AG20443 (cell line): Measurements from ENCODE around the gene OR10V1.
"Not testable (repeated sequence)": the region's sequence is repeated elsewhere in the genome, so short reads cannot be mapped to it uniquely, and the experiment has no call there.

Experiments
- DNase-seq: peaks from one replicate; pipeline ENCODE4 v3.0.0; 2012; ENCODE audit warnings: low spot score, mixed read lengths

The OR10V1 gene

DNA sequence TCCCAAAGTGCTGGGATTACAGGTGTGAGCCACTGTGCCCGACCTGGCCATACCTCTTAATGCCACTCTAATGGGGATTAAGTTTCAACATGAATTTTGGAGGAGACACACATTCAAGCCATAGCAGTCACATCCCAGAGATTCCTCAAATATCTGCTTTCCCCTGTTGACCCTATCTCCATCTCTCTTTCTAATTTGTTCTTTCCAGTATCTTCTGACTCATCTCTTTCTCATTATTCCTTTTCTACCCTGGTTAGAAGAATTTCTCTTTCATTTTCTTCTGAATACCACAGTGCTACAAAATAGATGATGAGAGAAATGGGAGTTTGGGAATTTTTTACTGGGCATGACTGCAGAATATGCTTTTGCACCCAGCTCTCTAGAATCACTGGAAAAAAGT lies 5.1 kb downstream of the OR10V1 start:
- DNase-seq = no peak

DNA sequence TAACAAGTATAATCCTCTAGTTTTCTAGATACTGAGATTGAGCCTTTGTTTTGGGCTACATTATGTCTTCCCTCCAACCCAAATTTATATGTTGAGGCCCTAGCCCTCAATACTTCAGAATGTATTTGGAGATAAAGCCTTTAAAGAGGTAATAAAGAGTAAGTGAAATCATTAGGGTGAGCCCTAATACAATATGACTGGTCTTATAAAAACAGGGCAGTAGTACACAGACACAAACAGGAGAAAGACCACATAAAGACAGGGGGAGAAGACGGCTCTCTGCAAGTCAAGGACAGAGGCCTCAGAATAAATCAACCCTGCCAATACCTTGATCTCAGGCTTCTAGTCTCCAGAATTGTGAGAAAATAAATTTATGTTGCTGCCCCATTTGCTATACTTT lies 6.3 kb downstream of the OR10V1 start:
- DNase-seq = no peak

DNA sequence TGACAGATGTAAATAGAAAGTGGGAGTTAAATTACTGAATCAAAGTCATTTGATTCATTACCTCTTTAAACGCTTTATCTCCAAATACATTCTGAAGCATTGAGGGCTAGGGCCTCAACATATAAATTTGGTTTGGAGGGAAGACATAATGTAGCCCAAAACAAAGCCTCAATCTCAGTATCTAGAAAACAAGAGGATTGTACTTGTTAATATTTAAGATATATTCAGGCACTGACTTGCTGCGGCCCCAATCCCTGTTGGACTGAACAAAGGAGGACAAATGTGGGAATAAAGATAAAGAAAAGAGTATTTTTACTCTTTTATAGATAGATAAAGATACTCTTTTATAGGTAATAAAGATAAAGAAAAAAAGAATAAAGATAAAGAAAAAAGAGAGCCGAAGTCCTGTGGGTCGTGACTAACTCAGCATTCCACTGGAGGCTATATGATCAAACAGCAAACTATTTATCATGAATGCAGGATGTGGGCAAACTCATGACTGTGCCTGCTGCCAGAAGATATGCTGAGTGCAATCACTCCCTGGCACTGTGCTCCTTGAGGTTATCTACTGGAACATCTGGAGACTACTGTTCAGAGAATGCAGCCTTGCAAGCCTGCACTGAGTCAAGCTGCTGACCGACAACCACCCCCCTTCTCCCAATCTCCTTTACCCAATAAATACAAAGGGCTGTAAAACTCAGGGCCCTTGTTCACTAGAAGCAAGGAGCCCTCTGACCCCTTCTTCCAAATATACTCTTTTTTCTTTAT lies 6.9 kb downstream of the OR10V1 start:
- peak; percentile 18 for DNase-seq

DNA sequence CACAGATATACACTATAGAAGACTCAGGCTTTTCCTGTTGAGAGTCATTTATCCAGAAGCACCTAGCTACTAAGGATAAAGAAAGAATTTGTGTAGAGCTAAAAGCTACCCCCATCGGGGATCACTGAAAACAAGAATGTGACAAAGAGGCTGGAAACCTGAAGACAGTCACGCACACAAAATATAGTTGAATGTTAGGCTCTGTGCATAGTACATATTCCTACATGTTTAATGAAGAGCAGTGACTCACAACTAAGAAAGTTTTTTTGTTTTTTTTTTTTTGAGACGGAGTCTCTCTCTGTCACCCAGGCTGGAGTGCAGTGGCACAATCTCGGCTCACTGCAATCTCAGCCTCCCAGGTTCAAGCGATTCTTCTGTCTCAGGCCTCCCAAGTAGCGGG lies 8.4 kb downstream of the OR10V1 start:
- DNase-seq = no peak

DNA sequence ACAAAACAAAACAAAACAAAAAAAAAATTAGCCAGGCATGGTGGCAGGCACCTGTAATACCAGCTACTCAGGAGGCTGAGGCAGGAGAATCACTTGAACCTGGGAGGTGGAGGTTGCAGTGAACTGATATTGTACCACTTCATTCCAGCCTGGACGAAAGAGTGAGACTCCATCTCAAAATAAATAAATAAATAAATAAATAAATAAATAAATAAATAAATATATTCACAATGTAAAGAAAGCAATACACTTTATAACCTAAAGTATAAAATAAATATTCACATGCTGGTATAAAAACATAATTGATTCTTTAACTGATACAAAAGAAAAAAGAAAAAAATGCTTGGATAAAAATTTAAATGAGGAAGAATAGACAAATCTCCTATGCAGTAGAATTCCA lies 10.1 kb downstream of the OR10V1 start:
- not testable (repeated sequence) for DNase-seq

DNA sequence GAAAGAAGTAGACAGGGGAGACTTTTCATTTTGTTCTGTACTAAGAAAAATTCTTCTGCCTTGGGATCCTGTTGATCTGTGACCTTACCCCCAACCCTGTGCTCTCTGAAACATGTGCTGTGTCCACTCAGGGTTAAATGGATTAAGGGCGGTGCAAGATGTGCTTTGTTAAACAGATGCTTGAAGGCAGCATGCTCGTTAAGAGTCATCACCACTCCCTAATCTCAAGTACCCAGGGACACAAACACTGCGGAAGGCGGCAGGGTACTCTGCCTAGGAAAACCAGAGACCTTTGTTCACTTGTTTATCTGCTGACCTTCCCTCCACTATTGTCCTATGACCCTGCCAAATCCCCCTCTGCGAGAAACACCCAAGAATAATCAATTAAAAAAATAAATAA lies 13.5 kb downstream of the OR10V1 start:
- not testable (repeated sequence) for DNase-seq

DNA sequence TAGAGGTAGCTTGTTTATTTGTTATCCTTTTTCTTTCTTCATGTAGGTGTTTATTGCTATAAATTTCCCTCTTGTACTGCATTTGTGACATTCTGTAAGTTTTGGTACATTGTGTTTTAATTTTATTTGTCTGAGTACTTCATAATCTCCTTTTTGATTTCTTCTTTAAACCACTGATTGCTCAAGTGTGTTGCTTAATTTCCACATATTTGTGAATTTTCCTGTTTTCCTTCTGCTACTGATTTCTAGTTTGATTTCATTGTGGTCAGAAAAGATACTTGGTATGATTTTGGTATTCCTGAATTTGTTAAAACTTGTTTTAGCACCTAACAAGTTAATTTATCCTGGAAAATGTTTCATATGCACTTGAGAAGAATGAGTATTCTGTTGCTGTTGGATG lies 15.1 kb downstream of the OR10V1 start:
- no peak for DNase-seq

DNA sequence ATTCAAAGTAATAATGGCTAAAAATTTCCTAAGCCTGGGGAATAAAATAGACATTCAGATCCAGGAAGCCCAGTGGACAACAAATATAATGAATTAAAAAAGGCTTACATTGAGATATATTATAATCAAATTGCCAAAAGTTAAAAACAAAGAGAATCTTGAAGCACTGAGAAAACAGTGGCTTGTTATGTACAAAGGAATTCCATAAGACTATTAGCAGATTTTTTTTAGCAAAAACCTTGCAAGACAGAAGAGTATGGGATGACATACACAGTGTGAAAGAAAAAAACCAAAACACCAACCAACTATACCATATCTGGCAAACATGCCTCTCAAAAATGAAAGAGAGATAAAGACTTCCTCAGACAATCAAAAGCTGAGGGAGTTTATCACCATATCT lies 20.7 kb downstream of the OR10V1 start:
- DNase-seq = no peak

DNA sequence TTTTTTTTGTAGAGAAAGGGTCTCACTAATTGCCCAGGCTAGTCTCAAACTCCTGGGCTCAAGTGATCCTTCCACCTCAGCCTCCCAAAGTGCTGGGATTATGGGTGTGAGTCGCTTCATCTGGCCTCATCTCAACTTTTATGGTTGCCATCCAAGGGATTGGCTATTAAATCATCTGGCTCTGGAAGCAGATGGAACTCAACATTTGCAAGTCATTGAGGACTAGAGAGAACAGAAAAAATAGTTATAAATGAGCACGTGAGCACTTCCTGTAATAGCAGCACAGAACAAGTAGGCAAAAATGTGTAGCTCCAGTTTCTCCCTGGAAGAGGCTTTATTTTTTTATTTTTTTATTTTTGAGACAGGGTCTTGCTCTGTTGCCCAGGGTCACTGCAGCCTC lies 22.5 kb downstream of the OR10V1 start:
- DNase-seq = no peak

DNA sequence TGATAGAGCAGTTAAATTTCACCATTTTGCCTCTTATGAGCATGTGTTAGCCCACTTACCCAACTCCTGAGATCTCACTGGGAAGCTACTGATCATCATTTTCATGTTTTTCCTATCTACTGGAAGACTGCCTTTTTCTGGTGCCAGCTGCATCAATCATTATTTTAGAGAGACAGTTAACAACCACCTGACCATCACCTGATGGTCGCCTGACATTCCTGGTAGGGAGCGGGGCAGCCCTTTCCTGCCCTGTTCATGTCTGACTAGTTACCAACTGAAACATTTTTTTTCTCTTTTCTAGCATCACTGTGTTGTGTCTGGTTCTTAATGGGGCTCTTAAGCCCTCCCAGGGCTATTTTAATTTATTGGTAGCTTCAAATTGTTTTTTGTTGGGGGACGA lies 24.6 kb downstream of the OR10V1 start:
- no peak for DNase-seq

DNA sequence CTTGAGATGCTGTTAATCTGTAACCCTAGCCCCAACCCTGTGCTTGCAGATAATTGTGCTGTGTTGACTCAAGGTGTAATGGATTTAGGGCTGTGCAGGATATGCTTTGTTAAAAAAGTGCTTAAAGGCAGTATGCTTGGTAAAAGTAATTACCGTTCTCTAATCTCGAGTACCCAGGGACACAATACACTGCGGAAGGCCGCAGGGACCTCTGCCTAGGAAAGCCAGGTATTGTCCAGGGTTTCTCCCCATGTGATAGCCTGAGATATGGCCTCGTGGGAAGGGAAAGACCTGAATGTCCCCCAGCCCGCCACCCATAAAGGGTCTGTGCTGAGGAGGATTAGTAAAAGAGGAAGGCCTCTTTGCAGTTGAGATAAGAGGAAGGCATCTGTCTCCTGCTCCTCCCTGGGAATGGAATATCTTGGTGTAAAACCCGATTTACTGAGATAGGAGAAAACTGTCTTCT lies 32.4 kb downstream of the OR10V1 start:
- not testable (repeated sequence) for DNase-seq

DNA sequence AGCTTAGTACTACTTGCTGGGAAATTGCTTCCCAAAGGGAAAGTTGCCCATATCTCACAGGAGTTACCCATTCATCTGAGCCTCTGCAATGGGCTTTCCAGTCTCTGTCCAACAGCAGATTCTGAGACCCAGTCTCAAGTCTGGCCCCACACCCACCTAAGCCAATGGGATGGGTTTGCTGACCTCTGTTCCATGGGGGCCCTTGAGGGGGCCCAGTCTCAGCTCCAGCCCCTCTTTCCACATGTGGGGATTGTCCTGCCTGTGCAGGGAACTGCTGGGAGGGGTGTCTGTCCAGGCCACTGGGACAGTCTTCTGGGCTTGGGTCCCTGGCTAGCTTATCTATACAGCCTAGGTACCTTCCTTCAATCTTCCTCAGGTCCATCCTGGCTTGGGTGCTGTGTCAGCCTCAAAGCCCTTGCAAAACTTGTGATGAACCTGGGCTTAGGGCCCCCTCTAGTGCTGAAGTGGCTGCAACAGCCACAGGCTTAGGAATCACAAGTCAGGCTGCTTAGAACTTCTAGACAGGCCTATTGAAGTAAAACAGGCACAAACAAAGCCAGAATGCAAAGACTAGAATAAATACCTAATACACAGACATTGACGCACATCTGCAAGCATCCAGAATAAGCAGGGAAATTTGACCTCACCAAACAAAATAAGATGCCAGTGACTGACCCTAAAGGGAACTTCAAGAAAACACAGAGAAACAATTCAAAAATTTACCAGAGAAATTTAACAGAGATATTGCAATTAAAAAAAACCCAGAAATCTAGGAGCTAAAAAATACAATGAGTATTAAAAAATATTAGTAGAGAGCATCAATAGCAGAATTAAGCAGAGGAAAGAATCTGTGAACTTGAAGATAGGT lies 33.1 kb downstream of the OR10V1 start:
- peak; percentile 81 for DNase-seq

DNA sequence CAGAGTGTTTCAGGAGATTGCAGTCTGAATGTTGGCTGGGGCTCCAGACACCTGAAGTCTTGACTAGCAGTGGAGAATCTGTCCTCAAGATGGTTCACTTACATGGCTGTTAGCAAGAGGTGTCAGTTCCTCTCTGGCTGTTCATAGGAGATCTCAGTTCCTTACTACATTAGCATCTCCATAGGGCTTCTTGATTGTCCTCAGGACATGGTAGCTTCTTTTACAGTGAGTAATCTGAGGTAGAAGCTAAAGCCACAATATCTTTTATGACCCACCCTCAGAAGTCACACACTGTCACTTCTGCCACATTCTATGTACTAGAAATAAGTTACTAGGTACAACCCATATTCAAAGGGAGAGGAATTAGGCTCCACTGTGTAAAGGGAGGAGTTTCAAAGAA lies 34.3 kb downstream of the OR10V1 start:
- DNase-seq = no peak

DNA sequence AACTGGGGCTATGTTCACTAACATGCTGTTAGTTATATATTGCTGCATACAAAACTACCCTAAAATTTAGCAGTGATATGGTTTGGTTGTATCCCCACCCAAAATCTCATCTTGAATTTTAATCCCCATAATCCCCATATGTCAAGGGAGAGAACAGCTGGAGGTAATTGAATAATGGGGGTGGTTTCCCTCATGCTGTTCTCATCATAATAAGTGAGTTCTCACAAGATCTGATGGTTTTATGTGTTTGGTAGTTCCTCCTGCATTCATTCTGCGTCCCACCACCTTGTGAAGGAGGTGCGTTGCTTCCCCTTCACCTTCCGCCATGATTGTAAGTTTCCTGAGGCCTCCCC lies 34.9 kb downstream of the OR10V1 start:
- DNase-seq = no peak

DNA sequence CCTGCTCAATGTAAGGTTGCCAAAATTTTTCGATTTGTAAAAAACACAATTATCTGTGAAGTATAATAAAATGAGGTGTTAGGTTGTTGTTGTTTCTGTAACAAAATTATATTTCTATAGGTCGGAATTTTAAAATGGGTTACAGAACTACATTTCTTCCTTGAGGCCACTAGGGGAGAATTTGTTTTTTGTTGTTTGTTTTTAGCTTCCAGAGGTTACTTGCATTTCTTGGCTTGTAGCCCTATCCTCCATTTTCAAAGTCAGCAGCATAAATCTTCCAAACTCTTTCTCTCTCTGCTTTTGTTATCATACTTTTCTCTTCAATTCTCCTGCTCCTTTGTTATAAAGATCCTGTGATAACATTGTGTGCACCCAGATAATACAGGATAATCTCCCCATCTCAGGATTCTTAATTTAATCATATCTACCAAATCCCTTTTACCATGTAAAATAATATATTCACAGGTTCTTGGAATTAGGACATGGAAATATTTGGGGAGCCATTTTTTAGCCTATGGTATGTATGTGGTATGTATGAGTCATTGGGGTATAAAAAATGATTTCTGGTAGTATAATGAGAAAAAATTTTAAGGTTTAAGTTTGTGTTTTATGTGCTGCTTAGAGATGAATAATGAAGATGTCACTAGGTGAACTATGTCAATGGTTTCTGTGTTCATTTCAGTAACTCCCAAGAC lies 35.4 kb downstream of the OR10V1 start:
- no peak for DNase-seq

DNA sequence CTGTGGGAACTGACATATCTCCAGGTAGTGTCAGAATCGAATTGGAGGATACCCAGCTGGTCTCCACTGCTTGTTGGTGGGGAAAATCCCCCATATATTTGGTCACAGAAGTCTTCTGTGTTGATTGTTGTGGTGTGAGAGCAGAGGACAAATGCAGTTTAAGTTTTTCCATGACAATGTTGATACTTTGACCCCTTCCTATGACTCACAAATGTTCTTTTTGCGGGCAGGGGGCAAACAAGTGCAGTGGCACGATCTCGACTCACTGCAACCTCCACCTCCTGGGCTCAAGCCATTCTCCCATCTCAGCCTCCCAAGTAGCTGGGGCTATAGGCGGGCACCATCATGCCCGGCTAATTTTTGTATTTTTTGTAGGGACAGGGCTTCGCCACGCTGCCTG lies 37.4 kb downstream of the OR10V1 start:
- DNase-seq = no peak

DNA sequence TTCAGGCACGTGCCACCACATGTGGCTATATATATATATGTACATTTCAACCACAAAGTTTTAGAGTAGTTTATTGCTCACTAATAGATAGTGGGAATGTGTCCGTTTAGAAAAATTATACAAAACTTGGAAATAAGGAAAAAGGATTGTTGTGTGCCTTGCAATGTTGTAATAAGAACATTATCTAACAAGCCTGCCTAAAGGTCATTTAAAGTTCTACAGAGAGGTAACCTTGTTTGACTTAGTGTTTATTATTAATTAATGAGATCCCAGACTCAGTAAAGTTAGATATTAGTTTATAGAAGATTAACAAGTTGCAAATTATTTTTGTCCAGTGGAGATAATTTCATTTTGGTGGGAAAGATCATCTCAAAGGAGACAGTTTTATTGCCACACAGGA lies 39.4 kb downstream of the OR10V1 start:
- DNase-seq = no peak

DNA sequence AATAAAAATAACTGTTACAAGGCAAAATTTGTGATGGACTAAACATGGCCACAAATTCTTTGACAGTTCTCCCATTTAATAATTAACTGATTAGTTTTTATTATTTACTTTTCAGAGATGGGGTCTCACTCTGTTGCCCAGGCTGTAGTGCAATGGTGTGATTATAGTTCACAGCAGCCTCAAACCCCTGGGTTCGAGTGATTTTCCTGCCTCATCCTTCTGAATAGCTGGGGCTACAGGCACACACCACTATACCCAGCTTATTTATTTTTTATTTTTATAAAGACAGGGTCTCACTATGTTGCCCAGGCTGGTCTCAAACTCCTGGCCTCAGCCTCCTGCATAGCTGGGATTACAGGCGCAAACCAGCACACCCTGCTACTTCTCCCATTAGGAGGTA lies 40.4 kb downstream of the OR10V1 start:
- DNase-seq = no peak

DNA sequence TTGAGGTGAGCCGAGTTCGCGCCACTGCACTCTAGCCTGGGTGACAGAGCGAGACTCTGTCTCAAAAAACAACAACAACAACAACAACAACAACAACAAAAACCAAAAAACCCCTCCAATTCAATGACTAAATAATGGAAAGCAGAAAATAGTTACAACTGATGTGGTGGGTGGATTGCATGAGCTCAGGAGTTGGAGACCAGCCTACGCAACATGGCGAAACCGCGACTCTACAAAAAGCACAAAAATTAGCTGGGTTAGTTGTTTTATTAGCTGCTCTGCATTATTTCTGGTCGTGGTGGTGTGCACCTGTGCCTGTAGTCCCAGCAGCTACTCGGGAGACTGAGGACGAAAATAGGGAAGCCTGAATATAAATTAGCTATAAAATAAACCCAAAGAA lies 42.2 kb downstream of the OR10V1 start:
- DNase-seq = no peak

DNA sequence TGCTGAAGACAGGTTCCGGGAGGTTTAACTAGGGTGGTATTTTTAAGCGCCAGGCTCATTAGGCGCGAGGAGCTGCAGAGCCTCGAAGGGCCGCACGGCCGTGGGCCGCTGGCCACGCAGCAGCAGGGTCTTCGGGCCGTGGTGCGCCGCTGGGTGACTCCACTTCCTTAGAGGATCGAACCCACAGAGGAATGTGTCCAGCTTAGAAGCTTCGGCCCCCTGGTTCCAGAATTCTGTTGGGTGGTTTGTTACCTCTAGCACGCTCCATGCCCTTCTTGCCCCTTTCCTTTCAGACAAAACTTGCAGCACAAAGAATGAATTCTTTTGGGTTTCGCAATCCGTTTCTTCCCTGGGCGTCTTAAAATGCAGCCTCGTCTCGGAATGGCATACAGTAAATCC lies 44.0 kb downstream of the OR10V1 start:
- DNase-seq = peak; percentile 64

DNA sequence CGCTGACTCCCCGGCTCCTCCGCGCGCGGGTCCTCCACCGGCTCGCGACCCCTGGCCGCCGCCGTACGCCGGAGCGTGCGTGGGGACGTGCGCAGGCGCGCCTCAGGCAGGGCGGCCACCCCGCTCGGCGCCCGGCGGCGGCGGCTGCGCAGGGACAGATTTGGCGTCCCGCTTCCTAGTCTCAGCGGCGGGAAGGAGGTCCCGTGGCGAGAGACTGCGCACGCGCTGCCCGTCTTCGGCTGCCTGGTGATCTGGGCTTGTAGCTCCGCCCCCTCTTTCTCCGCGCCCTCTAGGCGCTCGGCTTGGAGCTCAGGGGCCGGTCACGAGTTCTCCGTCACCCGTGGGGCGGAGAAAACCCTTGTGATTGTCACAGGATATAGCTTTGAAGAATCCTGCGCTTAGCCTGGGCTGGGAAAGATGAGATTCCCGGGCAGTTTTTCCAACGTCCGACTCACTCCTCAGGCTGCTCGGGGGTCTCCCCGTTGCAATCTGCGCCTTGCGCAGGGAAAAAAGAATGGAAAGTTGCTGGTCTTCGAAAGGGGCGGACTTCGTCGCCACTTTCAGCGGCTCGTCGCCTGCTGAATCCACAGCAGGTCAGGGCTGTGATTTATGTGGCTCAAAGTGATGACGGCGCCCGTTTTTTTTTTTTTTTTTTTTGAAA lies 44.6 kb downstream of the OR10V1 start, which contains the start of gene PATL1:
PATL1 (minus strand) TSS at position 88 of the 661 bp plus-strand sequence. CDS start 142 bp downstream, outside the sequence.
- peak; percentile 100 for DNase-seq
